Measurements from ENCODE around the gene AP3M1. TPM values are rescaled to one million over a fixed set of nuclear protein-coding genes. Genes with fewer than 3 reads are reported as not detected.
A peak's percentile ranks its signal among the peaks of the same experiment; 100 is the strongest.

AP3M1 gene
- total RNA-seq, 1 donor: 51.4 TPM

- no peak overlapping the region for H3K4me3 ChIP-seq (ENCODE audit: low read depth, low read length)
- no peak for TF ChIP-seq CTCF (IDR thresholded peaks at IDR 0.05; ENCODE audit: insufficient read depth, low read depth, low read length)
- DNase-seq (ENCODE audit: low read depth): no peak
These were observed 12.9 kb upstream of the AP3M1 start for GRCh38 chr10:74163319-74164068.

- H3K4me3 ChIP-seq (ENCODE audit: low read depth, low read length): no peak overlapping the region
- DNase-seq (ENCODE audit: low read depth): no peak
- no peak for TF ChIP-seq CTCF (IDR thresholded peaks at IDR 0.05; ENCODE audit: insufficient read depth, low read depth, low read length)
These were observed 9.4 kb upstream of the AP3M1 start for GRCh38 chr10:74160013-74160412.

DNA sequence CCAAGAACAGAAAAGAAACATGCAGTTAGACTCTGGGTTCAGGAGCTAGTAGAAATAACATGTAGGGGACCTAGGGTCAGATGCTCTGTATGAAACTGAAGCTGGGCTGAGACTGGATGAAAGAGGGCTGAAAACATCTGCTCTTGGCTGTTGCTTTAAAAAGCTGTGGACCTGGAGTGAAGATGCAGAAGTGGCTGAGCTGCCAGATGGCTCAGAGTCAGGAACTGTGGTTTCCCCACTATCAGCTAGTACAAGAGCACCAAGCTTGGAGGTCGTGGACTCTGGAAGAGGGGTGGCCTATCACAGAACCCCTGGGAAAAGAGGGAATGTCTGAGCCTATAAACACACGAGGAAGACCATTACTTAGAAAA lies 6.3 kb upstream of the AP3M1 start:
- peak; percentile 76 for DNase-seq (ENCODE audit: low read depth)
- no peak for TF ChIP-seq CTCF (IDR thresholded peaks at IDR 0.05; ENCODE audit: insufficient read depth, low read depth, low read length)
- H3K4me3 ChIP-seq (ENCODE audit: low read depth, low read length): no peak overlapping the region

DNA sequence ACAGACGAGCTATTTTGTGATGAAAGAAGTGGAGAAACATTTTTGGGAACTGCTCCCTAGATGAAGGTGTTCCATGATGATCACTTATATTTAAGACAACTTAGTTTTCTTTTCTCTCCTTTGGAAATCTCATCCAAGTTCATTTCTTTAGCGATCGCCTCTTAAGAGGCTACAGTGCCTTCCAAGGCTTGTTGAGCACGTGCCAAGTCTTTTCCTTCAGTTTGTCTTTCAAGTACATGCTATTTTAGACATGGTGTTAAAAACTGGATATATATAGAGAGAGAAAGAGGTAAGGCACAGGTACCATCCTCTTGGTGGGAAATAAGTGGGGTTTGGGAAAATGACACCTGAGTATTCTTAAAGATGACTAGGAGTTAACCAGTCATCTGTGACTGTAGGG lies 3.0 kb upstream of the AP3M1 start:
- H3K4me3 ChIP-seq (ENCODE audit: low read depth, low read length): no peak overlapping the region
- no peak for TF ChIP-seq CTCF (IDR thresholded peaks at IDR 0.05; ENCODE audit: insufficient read depth, low read depth, low read length)
- DNase-seq (ENCODE audit: low read depth): no peak

- TF ChIP-seq CTCF (IDR thresholded peaks at IDR 0.05; ENCODE audit: insufficient read depth, low read depth, low read length): peak; percentile 59
- no peak overlapping the region for H3K4me3 ChIP-seq (ENCODE audit: low read depth, low read length)
- DNase-seq (ENCODE audit: low read depth): peak; percentile 85
These were observed 2.5 kb upstream of the AP3M1 start for GRCh38 chr10:74153123-74153522.

GRCh38 chr10:74151879-74152722 lies 1.5 kb upstream of the AP3M1 start:
- no peak for TF ChIP-seq CTCF (IDR thresholded peaks at IDR 0.05; ENCODE audit: insufficient read depth, low read depth, low read length)
- peak; percentile 21 for DNase-seq (ENCODE audit: low read depth)
- H3K4me3 ChIP-seq (ENCODE audit: low read depth, low read length): peak overlapping the region; percentile 95
